ENCODE measurements around the gene SEZ6. TPM values are rescaled to one million over a fixed set of nuclear protein-coding genes. Genes with fewer than 3 reads are reported as not detected.

Gene SEZ6
- total RNA-seq, 2 experiments from 2014 or later = 0.31 TPM; not detected in 1

GRCh38 chr17:29014716-29015115, 8.9 kb upstream of the SEZ6 start:
- H3K27ac ChIP-seq (ENCODE audit: low read depth in 1 of 2, low read length in 2 of 2) = no peak overlapping the region
- H3K36me3 Mint-ChIP-seq (ENCODE audit: low read depth) = no peaks in the 10 kb centered on the region
- peaks cover 70% of the 10 kb centered on the region for H3K27me3 Mint-ChIP-seq
- no peak for TF ChIP-seq CTCF (IDR thresholded peaks at IDR 0.05)
- DNase-seq (no peak), ATAC-seq (ENCODE audit: poor library complexity) (no peak)
- H3K36me3 ChIP-seq (ENCODE audit: insufficient read depth, low read length) = no peaks in the 10 kb centered on the region
- no peak overlapping the region for H3K27ac Mint-ChIP-seq
- POLR2A ChIA-PET = no interaction called here
- CTCF ChIA-PET = no interaction called here
- H3K27me3 ChIP-seq (ENCODE audit: control insufficient read depth in 1 of 2, insufficient read depth in 2 of 2, low read length in 2 of 2) = peaks cover 26 to 37% of the 10 kb centered on the region in 2 experiments
- H3K9me3 Mint-ChIP-seq = no peaks in the 10 kb centered on the region
- no peak overlapping the region for H3K4me3 Mint-ChIP-seq
- intact Hi-C loops (cut with DNase I, micrococcal nuclease) = no loop called here
- H3K4me1 ChIP-seq (ENCODE audit: insufficient read depth, low read length) = peaks cover 3% of the 10 kb centered on the region
- H3K9me3 ChIP-seq (ENCODE audit: control insufficient read depth in 1 of 2, insufficient read depth in 1 of 2, low read length in 2 of 2) = no peaks in the 10 kb centered on the region
- no peak overlapping the region for H3K4me3 ChIP-seq (ENCODE audit: low read length)
- no peaks in the 10 kb centered on the region for H3K4me1 Mint-ChIP-seq (ENCODE audit: low read depth)

GRCh38 chr17:29012535-29012934, 6.7 kb upstream of the SEZ6 start:
- DNase-seq (no peak), ATAC-seq (ENCODE audit: poor library complexity) (no peak)
- Mint-ChIP-seq H3K4me3 (no peak overlapping the region), H3K27ac (no peak overlapping the region), H3K36me3 (ENCODE audit: low read depth) (no peaks in the 10 kb centered on the region), H3K27me3 (peaks cover 70% of the 10 kb centered on the region), H3K4me1 (ENCODE audit: low read depth) (no peaks in the 10 kb centered on the region), H3K9me3 (no peaks in the 10 kb centered on the region)
- POLR2A ChIA-PET = no interaction called here
- Histone ChIP-seq H3K36me3 (ENCODE audit: insufficient read depth, low read length) (no peaks in the 10 kb centered on the region), H3K27me3 (ENCODE audit: control insufficient read depth in 1 of 2, insufficient read depth in 2 of 2, low read length in 2 of 2) (peaks cover 27 to 30% of the 10 kb centered on the region in 2 experiments), H3K4me3 (ENCODE audit: low read length) (no peak overlapping the region), H3K4me1 (ENCODE audit: insufficient read depth, low read length) (no peaks in the 10 kb centered on the region), H3K27ac (ENCODE audit: low read depth in 1 of 2, low read length in 2 of 2) (no peak overlapping the region), H3K9me3 (ENCODE audit: control insufficient read depth in 1 of 2, insufficient read depth in 1 of 2, low read length in 2 of 2) (no peaks in the 10 kb centered on the region)
- intact Hi-C loops (cut with DNase I, micrococcal nuclease) = no loop called here
- TF ChIP-seq CTCF (IDR thresholded peaks at IDR 0.05) = no peak
- CTCF ChIA-PET = no interaction called here

- ChIA-PET POLR2A (no interaction called here), CTCF (no interaction called here)
- no peak for DNase-seq
- H3K4me1 ChIP-seq (ENCODE audit: insufficient read depth, low read length) = peaks cover 5% of the 10 kb centered on the region
- no peak for ATAC-seq (ENCODE audit: poor library complexity)
- Mint-ChIP-seq H3K9me3 (no peaks in the 10 kb centered on the region), H3K27me3 (peaks cover 69% of the 10 kb centered on the region), H3K27ac (no peak overlapping the region), H3K4me3 (no peak overlapping the region), H3K36me3 (ENCODE audit: low read depth) (no peaks in the 10 kb centered on the region), H3K4me1 (ENCODE audit: low read depth) (no peaks in the 10 kb centered on the region)
- no peak overlapping the region for H3K4me3 ChIP-seq (ENCODE audit: low read length)
- H3K27ac ChIP-seq (ENCODE audit: low read depth in 1 of 2, low read length in 2 of 2) = no peak overlapping the region
- H3K36me3 ChIP-seq (ENCODE audit: insufficient read depth, low read length) = no peaks in the 10 kb centered on the region
- no peak for TF ChIP-seq CTCF (IDR thresholded peaks at IDR 0.05)
- peaks cover 34 to 35% of the 10 kb centered on the region in 2 experiments for H3K27me3 ChIP-seq (ENCODE audit: control insufficient read depth in 1 of 2, insufficient read depth in 2 of 2, low read length in 2 of 2)
- intact Hi-C loops (cut with DNase I, micrococcal nuclease) = no loop called here
- H3K9me3 ChIP-seq (ENCODE audit: control insufficient read depth in 1 of 2, insufficient read depth in 1 of 2, low read length in 2 of 2) = peaks cover 0 to 8% of the 10 kb centered on the region in 2 experiments
These were observed 4.8 kb upstream of the SEZ6 start for GRCh38 chr17:29010586-29010985.

Data from CD4-positive, alpha-beta T cell (primary cell).